Liver (tissue), 9 donors: Measurements from ENCODE around the gene PSMC3. TPM values are rescaled to one million over a fixed set of nuclear protein-coding genes. Genes with fewer than 3 reads are reported as not detected.

Source experiments
- DNase-seq: peaks from one replicate; pipeline ENCODE4 v3.0.0-alpha.2; 2017; ENCODE audit warnings: low spot score
- H3K27ac ChIP-seq, 2 donors: one replicate each; pipeline ENCODE4 v1.7.0; 2013; ENCODE audit warnings: inconsistent platforms in 2 of 2, low read length in 2 of 2, control low read depth in 1 of 2, low read depth in 1 of 2, mild to moderate bottlenecking in 1 of 2
- H3K27me3 ChIP-seq, 4 donors: one replicate each; pipeline versions ENCODE4 v1.6.1 to v1.7.0; 2013; ENCODE audit warnings: low read length in 3 of 4, inconsistent platforms in 1 of 4, mild to moderate bottlenecking in 1 of 4, moderate library complexity in 1 of 4; ENCODE audit not compliant: control insufficient read depth in 4 of 4, insufficient read depth in 4 of 4
- H3K36me3 ChIP-seq, 4 donors: one replicate each; pipeline versions ENCODE4 v1.6.1 to v1.7.0; 2013; ENCODE audit warnings: low read length in 3 of 4, mild to moderate bottlenecking in 3 of 4, low read depth in 1 of 4, moderate library complexity in 1 of 4; ENCODE audit not compliant: control insufficient read depth in 4 of 4, insufficient read depth in 3 of 4
- H3K4me1 ChIP-seq, 4 donors: one replicate each; pipeline versions ENCODE4 v1.6.1 to v1.7.0; 2013; ENCODE audit warnings: low read length in 3 of 4, mild to moderate bottlenecking in 3 of 4, moderate library complexity in 1 of 4; ENCODE audit not compliant: control insufficient read depth in 4 of 4, insufficient read depth in 4 of 4
- H3K4me3 ChIP-seq, 3 donors: one replicate each; pipeline versions ENCODE4 v1.6.1 to v1.7.0; 2013; ENCODE audit warnings: low read length in 3 of 3, control low read depth in 1 of 3, low read depth in 1 of 3, mild to moderate bottlenecking in 1 of 3
- H3K9ac ChIP-seq, 2 donors: one replicate each; pipeline ENCODE4 v1.7.0; 2013; ENCODE audit warnings: low read length in 2 of 2, mild to moderate bottlenecking in 2 of 2, moderate library complexity in 2 of 2, control low read depth in 1 of 2, low read depth in 1 of 2
- H3K9me3 ChIP-seq, 4 donors: one replicate each; pipeline versions ENCODE4 v1.6.1 to v1.7.0; 2013; ENCODE audit warnings: low read length in 3 of 4; ENCODE audit not compliant: control insufficient read depth in 4 of 4
- EGR1 ChIP-seq, 2 donors: IDR thresholded peaks; 2 replicates each; pipeline ENCODE4 v1.6.1; 2016 to 2018; ENCODE audit warnings: antibody characterized with exemption in 2 of 2, low read depth in 2 of 2
- FOXA1 ChIP-seq: IDR thresholded peaks from 2 replicates; pipeline ENCODE4 v1.6.1; 2016; ENCODE audit warnings: antibody characterized with exemption
- FOXA2 ChIP-seq: IDR thresholded peaks from 2 replicates; pipeline ENCODE4 v1.6.1; 2016; ENCODE audit warnings: antibody characterized with exemption
- GABPA ChIP-seq, 2 donors: IDR thresholded peaks in 1 of 2; conservative IDR thresholded peaks in 1 of 2; 2 replicates each; pipeline ENCODE4 v1.6.1; 2016; ENCODE audit warnings: antibody characterized with exemption in 2 of 2, mild to moderate bottlenecking in 1 of 2, moderate library complexity in 1 of 2
- HNF4A ChIP-seq, 2 donors: conservative IDR thresholded peaks; 2 replicates each; pipeline ENCODE4 v1.6.1; 2016; ENCODE audit warnings: antibody characterized with exemption in 2 of 2, mild to moderate bottlenecking in 2 of 2
- JUND ChIP-seq, 2 donors: IDR thresholded peaks; 2 replicates each; pipeline ENCODE4 v1.6.1; 2016; ENCODE audit warnings: antibody characterized with exemption in 2 of 2
- NR2F2 ChIP-seq: IDR thresholded peaks from 2 replicates; pipeline ENCODE4 v1.6.1; 2016; ENCODE audit warnings: antibody characterized with exemption
- RAD21 ChIP-seq, 2 donors: IDR thresholded peaks; 2 replicates each; pipeline ENCODE4 v1.6.1; 2016; ENCODE audit warnings: antibody characterized with exemption in 2 of 2, mild to moderate bottlenecking in 2 of 2
- RXRA ChIP-seq, 2 donors: IDR thresholded peaks; 2 replicates each; pipeline ENCODE4 v1.6.1; 2017 to 2018; ENCODE audit warnings: antibody characterized with exemption in 2 of 2, mild to moderate bottlenecking in 1 of 2
- SP1 ChIP-seq: IDR thresholded peaks from 2 replicates; pipeline ENCODE4 v1.6.1; 2018; ENCODE audit warnings: antibody characterized with exemption, mild to moderate bottlenecking
- TAF1 ChIP-seq: conservative IDR thresholded peaks from 2 replicates; pipeline ENCODE4 v1.6.1; 2016; ENCODE audit warnings: antibody characterized with exemption, mild to moderate bottlenecking
- YY1 ChIP-seq: IDR thresholded peaks from 2 replicates; pipeline ENCODE4 v1.6.1; 2016; ENCODE audit warnings: antibody characterized with exemption, mild to moderate bottlenecking
- WGBS: extraction: QIAGEN DNeasy Blood & Tissue Kit; methylation state at CpG from one replicate; pipeline ENCODE4 v1.1.7; 2013; 5-methylcytosine and 5-hydroxymethylcytosine counted together
- polyA plus RNA-seq, 2 donors: library from polyadenylated mRNA; stranded (reverse) in 1 of 2; unstranded in 1 of 2; fragments of 200-250 nt in 1 of 2; fragments of >200 nt in 1 of 2; fragmentation: Nextera tagmentation in 1 of 2; extraction: Ambion mirVana in 1 of 2; gene quantifications; one replicate each; pipeline versions ENCODE4 v1.2.1 to v1.2.3, GENCODE V29; 2013 to 2015
- total RNA-seq, 2 donors: library from RNA; depleted of rRNA; stranded (reverse); fragments of >200 nt; gene quantifications; one replicate each; pipeline ENCODE4 v1.2.3, GENCODE V29; 2014
- TF ChIP-seq, protein P1 (sequence below): IDR thresholded peaks from 2 replicates; pipeline ENCODE4 v1.6.1; 2016; ENCODE audit warnings: antibody characterized with exemption
- TF ChIP-seq, protein P2 (sequence below): IDR thresholded peaks from 2 replicates; pipeline ENCODE4 v1.6.1; 2016; ENCODE audit warnings: antibody characterized with exemption
- TF ChIP-seq, protein P3 (sequence below): IDR thresholded peaks from 2 replicates; pipeline ENCODE4 v1.6.1; 2016; ENCODE audit warnings: antibody characterized with exemption, mild to moderate bottlenecking
- TF ChIP-seq, protein P4 (sequence below): IDR thresholded peaks from 2 replicates; pipeline ENCODE4 v1.6.1; 2016; ENCODE audit warnings: antibody characterized with exemption
- TF ChIP-seq, protein P5 (sequence below): fragments of 150-350 bp; IDR thresholded peaks from 2 replicates; pipeline ENCODE4 v1.5.1; 2017; ENCODE audit warnings: improper control_type of control experiment, low read depth, low read length; ENCODE audit not compliant: missing input control
- donor health status: healthy.
- donor health status: healthy.
- donor health status: healthy.
- donor health status: healthy.
- donor health status: healthy.

Gene PSMC3
- total and polyA plus RNA-seq, 4 donors: 58.0 to 110 (median 103) TPM

DNA sequence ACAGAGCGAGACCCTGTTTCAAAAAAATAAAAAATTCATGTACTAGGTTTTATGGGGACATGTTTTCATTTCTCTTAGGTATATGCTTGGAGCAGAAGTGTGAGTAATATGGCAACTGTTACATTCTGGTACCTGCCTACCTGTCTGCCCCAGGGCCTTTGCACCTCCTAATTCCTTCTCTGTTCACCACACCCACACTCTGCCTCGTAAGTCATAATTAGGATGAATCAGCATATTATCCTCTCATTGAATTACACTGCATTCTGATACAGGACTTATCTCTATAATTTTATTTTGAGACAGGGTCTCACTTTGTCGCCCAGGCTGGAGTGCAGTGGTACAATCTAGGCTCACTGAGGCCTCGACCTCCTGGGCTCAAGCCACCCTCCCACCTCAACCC lies 25.8 kb upstream of the PSMC3 start:
- 96% methylated on average over 4 of the region's 4 CpGs for WGBS
- Histone ChIP-seq H3K36me3 (no peaks in the 10 kb centered on the region), H3K9me3 (no peaks in the 10 kb centered on the region), H3K4me1 (peaks cover 0 to 14% (median 7%) of the 10 kb centered on the region in 4 donors), H3K9ac (no peak overlapping the region), H3K4me3 (no peak overlapping the region), H3K27me3 (no peaks in the 10 kb centered on the region), H3K27ac (no peak overlapping the region)
- no peak for DNase-seq
- TF ChIP-seq, protein P1, sequence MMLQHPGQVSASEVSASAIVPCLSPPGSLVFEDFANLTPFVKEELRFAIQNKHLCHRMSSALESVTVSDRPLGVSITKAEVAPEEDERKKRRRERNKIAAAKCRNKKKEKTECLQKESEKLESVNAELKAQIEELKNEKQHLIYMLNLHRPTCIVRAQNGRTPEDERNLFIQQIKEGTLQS: no peak
- TF ChIP-seq NR2F2 (no peak), EGR1 (IDR thresholded peaks at IDR 0.05; ENCODE audit: low read depth in 2 of 2) (no peak), YY1 (no peak), SP1 (no peak), GABPA (IDR thresholded peaks at IDR 0.05 in 1 of 2, conservative IDR thresholded peaks at IDR 0.05 in 1 of 2) (no peak), TAF1 (no peak), RXRA (IDR thresholded peaks at IDR 0.05) (no peak), FOXA1 (no peak), FOXA2 (no peak), HNF4A (conservative IDR thresholded peaks at IDR 0.05) (no peak), RAD21 (IDR thresholded peaks at IDR 0.05) (no peak)
- TF ChIP-seq, protein P2, sequence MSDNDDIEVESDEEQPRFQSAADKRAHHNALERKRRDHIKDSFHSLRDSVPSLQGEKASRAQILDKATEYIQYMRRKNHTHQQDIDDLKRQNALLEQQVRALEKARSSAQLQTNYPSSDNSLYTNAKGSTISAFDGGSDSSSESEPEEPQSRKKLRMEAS: no peak
- TF ChIP-seq, protein P3, sequence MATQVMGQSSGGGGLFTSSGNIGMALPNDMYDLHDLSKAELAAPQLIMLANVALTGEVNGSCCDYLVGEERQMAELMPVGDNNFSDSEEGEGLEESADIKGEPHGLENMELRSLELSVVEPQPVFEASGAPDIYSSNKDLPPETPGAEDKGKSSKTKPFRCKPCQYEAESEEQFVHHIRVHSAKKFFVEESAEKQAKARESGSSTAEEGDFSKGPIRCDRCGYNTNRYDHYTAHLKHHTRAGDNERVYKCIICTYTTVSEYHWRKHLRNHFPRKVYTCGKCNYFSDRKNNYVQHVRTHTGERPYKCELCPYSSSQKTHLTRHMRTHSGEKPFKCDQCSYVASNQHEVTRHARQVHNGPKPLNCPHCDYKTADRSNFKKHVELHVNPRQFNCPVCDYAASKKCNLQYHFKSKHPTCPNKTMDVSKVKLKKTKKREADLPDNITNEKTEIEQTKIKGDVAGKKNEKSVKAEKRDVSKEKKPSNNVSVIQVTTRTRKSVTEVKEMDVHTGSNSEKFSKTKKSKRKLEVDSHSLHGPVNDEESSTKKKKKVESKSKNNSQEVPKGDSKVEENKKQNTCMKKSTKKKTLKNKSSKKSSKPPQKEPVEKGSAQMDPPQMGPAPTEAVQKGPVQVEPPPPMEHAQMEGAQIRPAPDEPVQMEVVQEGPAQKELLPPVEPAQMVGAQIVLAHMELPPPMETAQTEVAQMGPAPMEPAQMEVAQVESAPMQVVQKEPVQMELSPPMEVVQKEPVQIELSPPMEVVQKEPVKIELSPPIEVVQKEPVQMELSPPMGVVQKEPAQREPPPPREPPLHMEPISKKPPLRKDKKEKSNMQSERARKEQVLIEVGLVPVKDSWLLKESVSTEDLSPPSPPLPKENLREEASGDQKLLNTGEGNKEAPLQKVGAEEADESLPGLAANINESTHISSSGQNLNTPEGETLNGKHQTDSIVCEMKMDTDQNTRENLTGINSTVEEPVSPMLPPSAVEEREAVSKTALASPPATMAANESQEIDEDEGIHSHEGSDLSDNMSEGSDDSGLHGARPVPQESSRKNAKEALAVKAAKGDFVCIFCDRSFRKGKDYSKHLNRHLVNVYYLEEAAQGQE: no peak
- TF ChIP-seq, protein P4, sequence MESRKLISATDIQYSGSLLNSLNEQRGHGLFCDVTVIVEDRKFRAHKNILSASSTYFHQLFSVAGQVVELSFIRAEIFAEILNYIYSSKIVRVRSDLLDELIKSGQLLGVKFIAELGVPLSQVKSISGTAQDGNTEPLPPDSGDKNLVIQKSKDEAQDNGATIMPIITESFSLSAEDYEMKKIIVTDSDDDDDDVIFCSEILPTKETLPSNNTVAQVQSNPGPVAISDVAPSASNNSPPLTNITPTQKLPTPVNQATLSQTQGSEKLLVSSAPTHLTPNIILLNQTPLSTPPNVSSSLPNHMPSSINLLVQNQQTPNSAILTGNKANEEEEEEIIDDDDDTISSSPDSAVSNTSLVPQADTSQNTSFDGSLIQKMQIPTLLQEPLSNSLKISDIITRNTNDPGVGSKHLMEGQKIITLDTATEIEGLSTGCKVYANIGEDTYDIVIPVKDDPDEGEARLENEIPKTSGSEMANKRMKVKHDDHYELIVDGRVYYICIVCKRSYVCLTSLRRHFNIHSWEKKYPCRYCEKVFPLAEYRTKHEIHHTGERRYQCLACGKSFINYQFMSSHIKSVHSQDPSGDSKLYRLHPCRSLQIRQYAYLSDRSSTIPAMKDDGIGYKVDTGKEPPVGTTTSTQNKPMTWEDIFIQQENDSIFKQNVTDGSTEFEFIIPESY: no peak
- TF ChIP-seq, protein P5, sequence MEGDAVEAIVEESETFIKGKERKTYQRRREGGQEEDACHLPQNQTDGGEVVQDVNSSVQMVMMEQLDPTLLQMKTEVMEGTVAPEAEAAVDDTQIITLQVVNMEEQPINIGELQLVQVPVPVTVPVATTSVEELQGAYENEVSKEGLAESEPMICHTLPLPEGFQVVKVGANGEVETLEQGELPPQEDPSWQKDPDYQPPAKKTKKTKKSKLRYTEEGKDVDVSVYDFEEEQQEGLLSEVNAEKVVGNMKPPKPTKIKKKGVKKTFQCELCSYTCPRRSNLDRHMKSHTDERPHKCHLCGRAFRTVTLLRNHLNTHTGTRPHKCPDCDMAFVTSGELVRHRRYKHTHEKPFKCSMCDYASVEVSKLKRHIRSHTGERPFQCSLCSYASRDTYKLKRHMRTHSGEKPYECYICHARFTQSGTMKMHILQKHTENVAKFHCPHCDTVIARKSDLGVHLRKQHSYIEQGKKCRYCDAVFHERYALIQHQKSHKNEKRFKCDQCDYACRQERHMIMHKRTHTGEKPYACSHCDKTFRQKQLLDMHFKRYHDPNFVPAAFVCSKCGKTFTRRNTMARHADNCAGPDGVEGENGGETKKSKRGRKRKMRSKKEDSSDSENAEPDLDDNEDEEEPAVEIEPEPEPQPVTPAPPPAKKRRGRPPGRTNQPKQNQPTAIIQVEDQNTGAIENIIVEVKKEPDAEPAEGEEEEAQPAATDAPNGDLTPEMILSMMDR: no peak

DNA sequence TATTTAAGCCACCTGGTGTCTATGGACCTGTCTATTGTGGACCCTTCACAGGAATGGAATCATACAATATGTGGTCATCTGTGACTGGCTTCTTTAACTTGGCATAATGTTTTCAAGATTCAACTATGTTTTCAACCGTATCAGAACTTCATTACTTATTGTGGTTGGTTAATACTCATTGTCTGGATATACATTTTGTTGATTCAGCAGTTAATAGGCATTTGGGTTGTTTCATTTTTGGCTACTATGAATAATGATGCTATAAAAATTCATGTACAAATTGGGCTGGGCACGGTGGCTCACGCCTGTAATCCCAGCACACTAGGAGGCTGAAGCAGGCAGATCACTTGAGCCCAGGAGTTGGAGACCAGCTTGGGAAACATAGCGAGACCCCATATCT lies 25.2 kb upstream of the PSMC3 start:
- no peaks in the 10 kb centered on the region for H3K27me3 ChIP-seq
- H3K36me3 ChIP-seq: no peaks in the 10 kb centered on the region
- DNase-seq: no peak
- peaks cover 0 to 14% (median 7%) of the 10 kb centered on the region in 4 donors for H3K4me1 ChIP-seq
- TF ChIP-seq FOXA1: no peak
- TF ChIP-seq SP1: no peak
- TF ChIP-seq TAF1: no peak
- no peak for TF ChIP-seq JUND (IDR thresholded peaks at IDR 0.05)
- H3K27ac ChIP-seq: no peak overlapping the region
- H3K9ac ChIP-seq: no peak overlapping the region
- H3K4me3 ChIP-seq: no peak overlapping the region
- no peaks in the 10 kb centered on the region for H3K9me3 ChIP-seq
- 94% methylated on average over 4 of the region's 4 CpGs for WGBS
